Gastrocnemius medialis (tissue), 4 donors: ENCODE data around the gene SLC35B1.

Experiments
- CTCF ChIP-seq, 5 experiments: fragments of 450-650 bp in 3 of 5; fragments of 200-600 bp in 2 of 5; sonication (generic) in 2 of 5; IDR thresholded peaks in 4 of 5; conservative IDR thresholded peaks in 1 of 5; 1 replicate in 4 of 5; 2 replicates in 1 of 5; pipeline ENCODE4 v1.5.1; 2016 to 2019; ENCODE audit warnings: antibody characterized with exemption in 5 of 5, mild to moderate bottlenecking in 3 of 5, moderate library complexity in 3 of 5
- POLR2A ChIP-seq, 2 donors: fragments of 450-650 bp; IDR thresholded peaks; one replicate each; pipeline ENCODE4 v1.6.1; 2017; ENCODE audit warnings: antibody characterized with exemption in 2 of 2, mild to moderate bottlenecking in 2 of 2, moderate library complexity in 2 of 2

DNA sequence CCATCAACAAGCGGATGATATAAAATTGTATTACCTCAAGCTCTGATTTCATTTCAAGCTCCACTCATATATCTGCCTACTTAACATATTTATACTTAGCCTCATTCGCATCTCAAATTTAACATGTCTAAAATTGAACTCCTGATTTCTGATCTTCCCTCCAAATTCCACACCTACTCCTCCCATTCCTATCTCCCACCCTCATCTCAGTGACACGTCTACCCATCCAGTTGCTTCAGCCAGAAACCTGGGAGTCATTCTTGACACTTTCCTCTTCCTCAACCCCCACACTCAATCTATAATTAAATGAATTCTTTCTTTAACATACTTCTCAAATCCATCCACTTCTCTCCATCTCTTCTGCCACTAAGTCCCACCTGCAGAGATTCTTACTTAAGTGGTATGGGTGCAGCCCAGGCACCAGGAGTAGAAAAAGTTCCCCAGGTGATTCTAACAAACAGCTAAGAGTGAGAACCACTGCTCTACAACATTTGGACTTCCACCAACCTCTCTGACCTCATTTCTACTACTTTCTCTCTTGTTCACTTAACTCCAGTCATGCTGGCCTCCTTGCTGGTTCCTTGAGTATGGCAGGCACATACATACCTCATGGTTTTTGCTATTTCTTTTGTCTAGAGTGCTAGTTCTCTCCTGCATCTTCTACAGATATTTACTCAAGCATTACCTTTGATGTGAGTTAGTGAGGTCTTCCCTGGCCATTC is 47.9 kb downstream of the SLC35B1 start:
- TF ChIP-seq POLR2A (IDR thresholded peaks at IDR 0.05) (no peak), CTCF (IDR thresholded peaks at IDR 0.05 in 4 of 5, conservative IDR thresholded peaks at IDR 0.05 in 1 of 5) (no peak)
